Measurements from ENCODE around the gene NUDT16.

DNA sequence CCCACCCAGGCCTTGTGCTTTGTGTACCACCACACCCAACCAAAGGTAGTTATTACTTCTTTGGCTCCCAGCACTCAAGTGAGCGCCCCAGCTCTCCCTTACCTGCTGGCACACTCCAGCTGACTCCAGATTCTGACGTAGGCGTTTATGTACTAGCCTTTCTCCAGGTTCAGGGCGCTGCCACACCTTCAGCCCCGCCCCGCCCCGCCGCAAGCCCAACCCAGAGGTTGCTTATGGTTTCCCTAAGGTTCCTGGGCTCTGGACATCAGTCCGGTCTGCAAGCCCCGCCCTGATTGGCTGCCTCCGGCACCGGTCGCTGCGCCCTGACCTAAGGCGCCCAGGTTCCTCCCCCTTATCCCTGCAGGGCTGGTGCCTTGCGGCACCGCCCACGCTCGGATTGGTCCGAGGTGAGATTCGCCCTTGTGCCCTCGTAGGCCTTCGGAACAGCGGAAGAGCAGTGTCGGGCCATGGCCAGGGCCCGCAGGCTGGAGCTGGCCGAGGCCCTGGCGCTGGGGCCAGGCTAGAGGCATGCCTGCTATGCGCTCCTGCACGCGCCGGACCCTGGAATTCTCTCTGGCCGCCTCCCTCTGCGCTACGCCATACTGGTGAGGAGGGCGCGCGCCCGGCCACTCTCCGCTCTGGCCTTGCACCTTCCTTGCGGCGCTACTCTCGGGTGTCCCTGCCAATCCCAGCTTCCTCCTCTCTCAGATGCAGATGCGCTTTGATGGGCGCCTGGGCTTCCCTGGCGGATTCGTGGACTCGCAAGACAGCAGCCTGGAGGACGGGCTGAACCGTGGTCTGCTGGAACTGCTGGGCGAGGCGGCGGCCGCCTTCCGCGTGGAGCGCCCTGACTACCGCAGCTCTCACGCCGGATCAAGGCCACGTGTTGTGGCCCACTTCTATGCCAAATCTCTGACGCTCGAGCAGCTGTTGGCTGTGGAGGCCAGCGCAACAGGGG lies 19.8 kb upstream of the NUDT16 start:
- TF ChIP-seq, protein P1, sequence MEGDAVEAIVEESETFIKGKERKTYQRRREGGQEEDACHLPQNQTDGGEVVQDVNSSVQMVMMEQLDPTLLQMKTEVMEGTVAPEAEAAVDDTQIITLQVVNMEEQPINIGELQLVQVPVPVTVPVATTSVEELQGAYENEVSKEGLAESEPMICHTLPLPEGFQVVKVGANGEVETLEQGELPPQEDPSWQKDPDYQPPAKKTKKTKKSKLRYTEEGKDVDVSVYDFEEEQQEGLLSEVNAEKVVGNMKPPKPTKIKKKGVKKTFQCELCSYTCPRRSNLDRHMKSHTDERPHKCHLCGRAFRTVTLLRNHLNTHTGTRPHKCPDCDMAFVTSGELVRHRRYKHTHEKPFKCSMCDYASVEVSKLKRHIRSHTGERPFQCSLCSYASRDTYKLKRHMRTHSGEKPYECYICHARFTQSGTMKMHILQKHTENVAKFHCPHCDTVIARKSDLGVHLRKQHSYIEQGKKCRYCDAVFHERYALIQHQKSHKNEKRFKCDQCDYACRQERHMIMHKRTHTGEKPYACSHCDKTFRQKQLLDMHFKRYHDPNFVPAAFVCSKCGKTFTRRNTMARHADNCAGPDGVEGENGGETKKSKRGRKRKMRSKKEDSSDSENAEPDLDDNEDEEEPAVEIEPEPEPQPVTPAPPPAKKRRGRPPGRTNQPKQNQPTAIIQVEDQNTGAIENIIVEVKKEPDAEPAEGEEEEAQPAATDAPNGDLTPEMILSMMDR (IDR thresholded peaks at IDR 0.05; ENCODE audit: insufficient read depth, low read depth, low read length), result no peak
- TF ChIP-seq EZH2 (IDR thresholded peaks at IDR 0.05; ENCODE audit: insufficient read depth, low read length), result no peak

Data from astrocyte (in vitro differentiated cells and primary cell).